Cerebellar cortex (tissue), 1 donor: ENCODE data around the gene KCNF1.

ENCODE experiments used
- DNase-seq: peaks from one replicate; pipeline ENCODE4 v3.0.0-alpha.2; 2015; ENCODE audit warnings: low spot score

The KCNF1 gene

GRCh38 chr2:10911291-10912075 is at the start of gene KCNF1:
KCNF1 (plus strand) TSS chr2:10911934; CDS start chr2:10912427, 493 bp downstream.
- DNase-seq, result peak; percentile 16

GRCh38 chr2:10862330-10862729 is 49.4 kb upstream of the KCNF1 start:
- no peak for DNase-seq

- no peak for DNase-seq
Measured at GRCh38 chr2:10863047-10863446, 48.7 kb upstream of the KCNF1 start.

GRCh38 chr2:10863837-10864236 is 47.9 kb upstream of the KCNF1 start:
- DNase-seq, result no peak

- DNase-seq, result no peak
Measured at GRCh38 chr2:10864251-10864650, 47.5 kb upstream of the KCNF1 start.

- peak; percentile 48 for DNase-seq
Measured at GRCh38 chr2:10864861-10865636, 46.7 kb upstream of the KCNF1 start.

GRCh38 chr2:10865841-10866240 is 45.9 kb upstream of the KCNF1 start:
- no peak for DNase-seq

GRCh38 chr2:10867692-10868420 is 43.9 kb upstream of the KCNF1 start:
- DNase-seq, result no peak

- no peak for DNase-seq
Measured at GRCh38 chr2:10868465-10869314, 43.0 kb upstream of the KCNF1 start.

- no peak for DNase-seq
Measured at GRCh38 chr2:10871978-10872377, 39.8 kb upstream of the KCNF1 start.

- no peak for DNase-seq
Measured at GRCh38 chr2:10873171-10873570, 38.6 kb upstream of the KCNF1 start.

- no peak for DNase-seq
Measured at GRCh38 chr2:10873790-10874437, 37.8 kb upstream of the KCNF1 start.

GRCh38 chr2:10875126-10875525 is 36.6 kb upstream of the KCNF1 start:
- no peak for DNase-seq

- DNase-seq, result no peak
Measured at GRCh38 chr2:10876394-10876793, 35.3 kb upstream of the KCNF1 start.

- no peak for DNase-seq
Measured at GRCh38 chr2:10876963-10877362, 34.8 kb upstream of the KCNF1 start.

GRCh38 chr2:10877651-10878111 is 34.1 kb upstream of the KCNF1 start:
- DNase-seq, result no peak

GRCh38 chr2:10878268-10878915 is 33.3 kb upstream of the KCNF1 start:
- DNase-seq, result no peak

- no peak for DNase-seq
Measured at GRCh38 chr2:10879159-10879558, 32.6 kb upstream of the KCNF1 start.

GRCh38 chr2:10879624-10880585 is 31.8 kb upstream of the KCNF1 start:
- no peak for DNase-seq
